ENCODE measurements around the gene SLC7A6. TPM values are rescaled to one million over a fixed set of nuclear protein-coding genes. Genes with fewer than 3 reads are reported as not detected.

SLC7A6 gene
- total RNA-seq, 2 experiments from 2014 or later = 53.1 to 79.5 TPM

- no peak for TF ChIP-seq EZH2phosphoT487 (IDR thresholded peaks at IDR 0.05; ENCODE audit: borderline replicate concordance, low read depth, low read length)
- TF ChIP-seq CTCF (conservative IDR thresholded peaks at IDR 0.05; ENCODE audit: low read length) = no peak
- Histone ChIP-seq H3K79me2 (ENCODE audit: insufficient read depth, low read depth, low read length) (no peaks in the 10 kb centered on the region), H3K36me3 (ENCODE audit: insufficient read depth, low read length) (peaks cover 83% of the 10 kb centered on the region), H3K9me2 (ENCODE audit: insufficient read depth, low read length) (no peaks in the 10 kb centered on the region), H2AFZ (ENCODE audit: low read length) (no peak overlapping the region), H4K20me1 (ENCODE audit: insufficient read depth, low read length) (no peaks in the 10 kb centered on the region), H3K4me1 (ENCODE audit: insufficient read depth, low read length, poor library complexity, severe bottlenecking) (no peaks in the 10 kb centered on the region), H3K4me2 (ENCODE audit: low read length) (no peak overlapping the region), H3K9me3 (ENCODE audit: low read length) (no peaks in the 10 kb centered on the region), H3K27ac (ENCODE audit: low read depth, low read length, poor library complexity, severe bottlenecking) (no peak overlapping the region), H3K4me3 (ENCODE audit: low read depth, low read length, poor library complexity, severe bottlenecking) (no peak overlapping the region)
- BruUV-seq (replicated peaks) = no TSS peak
- no peak for DNase-seq (ENCODE audit: low spot score)
- intact Hi-C loops (cut with micrococcal nuclease; ENCODE audit: unreplicated experiment) = no loop called here
- ChIA-PET POLR2A (interaction anchor here (0.9 kb wide), 1 partner anchor 75 kb away, joined by 3 read pairs; no protein-coding TSS in a partner anchor), CTCF (ENCODE audit: unreplicated experiment) (no interaction called here)
These were observed 74.2 kb downstream of the SLC7A6 start for GRCh38 chr16:68338326-68339119.

- CTCF ChIA-PET (ENCODE audit: unreplicated experiment) = no interaction called here
- H3K4me2 ChIP-seq (ENCODE audit: low read length) = no peak overlapping the region
- POLR2A ChIA-PET = no interaction called here
- TF ChIP-seq CTCF (conservative IDR thresholded peaks at IDR 0.05; ENCODE audit: low read length) (no peak), EZH2phosphoT487 (IDR thresholded peaks at IDR 0.05; ENCODE audit: borderline replicate concordance, low read depth, low read length) (no peak)
- H3K4me3 ChIP-seq (ENCODE audit: low read depth, low read length, poor library complexity, severe bottlenecking) = no peak overlapping the region
- H3K4me1 ChIP-seq (ENCODE audit: insufficient read depth, low read length, poor library complexity, severe bottlenecking) = no peaks in the 10 kb centered on the region
- H3K9me3 ChIP-seq (ENCODE audit: low read length) = no peaks in the 10 kb centered on the region
- no peaks in the 10 kb centered on the region for H3K9me2 ChIP-seq (ENCODE audit: insufficient read depth, low read length)
- intact Hi-C loops (cut with micrococcal nuclease; ENCODE audit: unreplicated experiment) = no loop called here
- no peaks in the 10 kb centered on the region for H3K79me2 ChIP-seq (ENCODE audit: insufficient read depth, low read depth, low read length)
- BruUV-seq (replicated peaks) = no TSS peak
- H3K36me3 ChIP-seq (ENCODE audit: insufficient read depth, low read length) = peaks cover 84% of the 10 kb centered on the region
- H4K20me1 ChIP-seq (ENCODE audit: insufficient read depth, low read length) = no peaks in the 10 kb centered on the region
- H2AFZ ChIP-seq (ENCODE audit: low read length) = no peak overlapping the region
- H3K27ac ChIP-seq (ENCODE audit: low read depth, low read length, poor library complexity, severe bottlenecking) = no peak overlapping the region
- no peak for DNase-seq (ENCODE audit: low spot score)
These were observed 74.9 kb downstream of the SLC7A6 start for GRCh38 chr16:68339214-68339613.

GRCh38 chr16:68342620-68343019, 78.3 kb downstream of the SLC7A6 start:
- H4K20me1 ChIP-seq (ENCODE audit: insufficient read depth, low read length) = no peaks in the 10 kb centered on the region
- ChIA-PET POLR2A (no interaction called here), CTCF (ENCODE audit: unreplicated experiment) (no interaction called here)
- H3K4me2 ChIP-seq (ENCODE audit: low read length) = no peak overlapping the region
- intact Hi-C loops (cut with micrococcal nuclease; ENCODE audit: unreplicated experiment) = no loop called here
- H3K9me2 ChIP-seq (ENCODE audit: insufficient read depth, low read length) = no peaks in the 10 kb centered on the region
- DNase-seq (ENCODE audit: low spot score) = no peak
- H3K79me2 ChIP-seq (ENCODE audit: insufficient read depth, low read depth, low read length) = no peaks in the 10 kb centered on the region
- BruUV-seq (replicated peaks) = no TSS peak
- TF ChIP-seq CTCF (conservative IDR thresholded peaks at IDR 0.05; ENCODE audit: low read length) = no peak
- no peak for TF ChIP-seq EZH2phosphoT487 (IDR thresholded peaks at IDR 0.05; ENCODE audit: borderline replicate concordance, low read depth, low read length)
- no peak overlapping the region for H3K4me3 ChIP-seq (ENCODE audit: low read depth, low read length, poor library complexity, severe bottlenecking)
- H2AFZ ChIP-seq (ENCODE audit: low read length) = no peak overlapping the region
- H3K36me3 ChIP-seq (ENCODE audit: insufficient read depth, low read length) = peaks cover 97% of the 10 kb centered on the region
- H3K27ac ChIP-seq (ENCODE audit: low read depth, low read length, poor library complexity, severe bottlenecking) = no peak overlapping the region
- no peaks in the 10 kb centered on the region for H3K9me3 ChIP-seq (ENCODE audit: low read length)
- H3K4me1 ChIP-seq (ENCODE audit: insufficient read depth, low read length, poor library complexity, severe bottlenecking) = no peaks in the 10 kb centered on the region

All from OCI-LY7 (cell line).